Right ventricle myocardium inferior (tissue), 1 donor: ENCODE results near the gene PLS1. TPM values are rescaled to one million over a fixed set of nuclear protein-coding genes. Genes with fewer than 3 reads are reported as not detected.
"Not testable (repeated sequence)": the region's sequence is repeated elsewhere in the genome, so short reads cannot be mapped to it uniquely, and the experiment has no call there.

Experiments
- ATAC-seq: fragments of 200-7000 bp; cut with Tn5 transposase; one replicate; pipeline ENCODE4 v1.9.1; 2020; ENCODE audit warnings: mild to moderate bottlenecking, moderate library complexity
- DNase-seq: peaks from one replicate; pipeline ENCODE4 v3.0.0; 2021; ENCODE audit errors: missing footprints
- intact Hi-C: fragments of 100-400 bp; cut with DNase I; formaldehyde crosslinking; loops from one replicate; pipeline ENCODE4 v1.11.0; 2022
- total RNA-seq: library from RNA; stranded (reverse); fragmentation: NEBNext Ultra II Directional; extraction: Animal tissue kit (Norgen Biotek cat#: 25700); gene quantifications from one replicate; pipeline ENCODE4 v1.2.1, GENCODE V29; 2021
- donor health status: DM: no; HTN: yes; CAD: no; lungs with severe emphysema.

The PLS1 gene
- total RNA-seq, 1 donor from 2014 or later = 2.5 TPM

GRCh38 chr3:142588703-142589102 lies 7.5 kb upstream of the PLS1 start:
- intact Hi-C loops = loop anchor here (10.0 kb wide), 1 partner anchor 236 kb away; no protein-coding TSS in a partner anchor
- no peak for DNase-seq
- no peak for ATAC-seq

GRCh38 chr3:142592268-142592667 lies 3.9 kb upstream of the PLS1 start:
- DNase-seq, intact Hi-C loops, ATAC-seq: not testable (repeated sequence)

GRCh38 chr3:142595141-142595540 lies 1.1 kb upstream of the PLS1 start:
- DNase-seq (no peak), ATAC-seq (no peak)
- intact Hi-C loops = loop anchor here (5.0 kb wide), 2 partner anchors 127 to 407 kb away; partner anchors contain the start of genes TRPC1 and U2SURP

- intact Hi-C loops = loop anchor here (5.0 kb wide), 2 partner anchors 127 to 407 kb away; partner anchors contain the start of genes TRPC1 and U2SURP
- ATAC-seq (no peak), DNase-seq (no peak)
These were observed 627 bp upstream of the PLS1 start for GRCh38 chr3:142595581-142595950.

GRCh38 chr3:142596726-142597088 lies 514 bp downstream of the PLS1 start:
- ATAC-seq = no peak
- intact Hi-C loops = loop anchor here (5.0 kb wide), 2 partner anchors 126 to 406 kb away; partner anchors contain the start of genes TRPC1 and U2SURP
- no peak for DNase-seq

GRCh38 chr3:142597906-142598305 lies 1.7 kb downstream of the PLS1 start:
- intact Hi-C loops = loop anchor here (5.0 kb wide), 2 partner anchors 124 to 404 kb away; partner anchors contain the start of genes TRPC1 and U2SURP
- ATAC-seq (no peak), DNase-seq (no peak)

- no peak for ATAC-seq
- DNase-seq = no peak
- intact Hi-C loops = no loop called here
These were observed 5.5 kb downstream of the PLS1 start for GRCh38 chr3:142601713-142602112.

GRCh38 chr3:142602619-142603385 lies 6.6 kb downstream of the PLS1 start:
- ATAC-seq = no peak
- intact Hi-C loops = no loop called here

GRCh38 chr3:142603386-142603705 lies 7.2 kb downstream of the PLS1 start:
- ATAC-seq, DNase-seq, intact Hi-C loops: not testable (repeated sequence)

More at GRCh38 chr3:142602619-142603385, 6.6 kb downstream of the PLS1 start:
- DNase-seq = no peak

GRCh38 chr3:142604940-142605339 lies 8.7 kb downstream of the PLS1 start:
- intact Hi-C loops = no loop called here
- no peak for ATAC-seq
- no peak for DNase-seq

- DNase-seq (no peak), ATAC-seq (no peak)
- intact Hi-C loops = no loop called here
These were observed 12.4 kb downstream of the PLS1 start for GRCh38 chr3:142608631-142609030.

- DNase-seq (no peak), ATAC-seq (no peak)
- intact Hi-C loops = no loop called here
These were observed 12.9 kb downstream of the PLS1 start for GRCh38 chr3:142609136-142609535.

- intact Hi-C loops = no loop called here
These were observed 15.0 kb downstream of the PLS1 start for GRCh38 chr3:142611206-142611605.

GRCh38 chr3:142613491-142613890 lies 17.3 kb downstream of the PLS1 start:
- ATAC-seq (no peak), DNase-seq (no peak)
- intact Hi-C loops = no loop called here

More at GRCh38 chr3:142611206-142611605, 15.0 kb downstream of the PLS1 start:
- DNase-seq = no peak
- no peak for ATAC-seq

- ATAC-seq (no peak), DNase-seq (no peak)
- intact Hi-C loops = no loop called here
These were observed 17.9 kb downstream of the PLS1 start for GRCh38 chr3:142614059-142614626.

- intact Hi-C loops = no loop called here
- DNase-seq (no peak), ATAC-seq (no peak)
These were observed 19.0 kb downstream of the PLS1 start for GRCh38 chr3:142615171-142615570.

- intact Hi-C loops = no loop called here
- DNase-seq (no peak), ATAC-seq (no peak)
These were observed 22.8 kb downstream of the PLS1 start for GRCh38 chr3:142618917-142619461.

GRCh38 chr3:142622405-142622804 lies 26.2 kb downstream of the PLS1 start:
- ATAC-seq (no peak), DNase-seq (no peak)
- intact Hi-C loops = no loop called here

- intact Hi-C loops = no loop called here
- ATAC-seq (no peak), DNase-seq (no peak)
These were observed 27.0 kb downstream of the PLS1 start for GRCh38 chr3:142623194-142623593.
